Fibroblast of lung (primary cell): ENCODE measurements around the gene TMEM167B. TPM values are rescaled to one million over a fixed set of nuclear protein-coding genes. Genes with fewer than 3 reads are reported as not detected.
"Not testable (repeated sequence)": the region's sequence is repeated elsewhere in the genome, so short reads cannot be mapped to it uniquely, and the experiment has no call there.

ENCODE experiments used
- DNase-seq, 2 donors: peaks; one replicate each; pipeline versions ENCODE4 v3.0.0 to v3.0.0-alpha.2; 2010; ENCODE audit warnings: low read depth in 2 of 2
- H2AFZ ChIP-seq: 2 replicates; pipeline ENCODE4 v1.5.1; 2012; ENCODE audit warnings: low read length, control low read depth, inconsistent platforms
- H3K27ac ChIP-seq: 2 replicates; pipeline ENCODE4 v1.5.1; 2011; ENCODE audit warnings: low read length, control low read depth; ENCODE audit not compliant: insufficient read depth
- H3K27me3 ChIP-seq: 2 replicates; pipeline ENCODE4 v1.5.1; 2011; ENCODE audit warnings: mild to moderate bottlenecking, low read length; ENCODE audit not compliant: control insufficient read depth, insufficient read depth
- H3K36me3 ChIP-seq: 2 replicates; pipeline ENCODE4 v1.5.1; 2011; ENCODE audit warnings: low read length; ENCODE audit not compliant: control insufficient read depth, insufficient read depth
- H3K4me1 ChIP-seq: 2 replicates; pipeline ENCODE4 v1.5.1; 2011; ENCODE audit warnings: low read length; ENCODE audit not compliant: control insufficient read depth, insufficient read depth; ENCODE audit errors: extremely low read depth
- H3K4me2 ChIP-seq: 2 replicates; pipeline ENCODE4 v1.5.1; 2011; ENCODE audit warnings: low read length, control low read depth; ENCODE audit not compliant: insufficient read depth; ENCODE audit errors: extremely low read depth
- H3K4me3 ChIP-seq, 4 experiments: fragments of 200-600 bp in 1 of 4; sonication (generic) in 1 of 4; replicated peaks in 1 of 4; 2 replicates each; pipeline ENCODE4 v1.5.1; 2011 to 2016; ENCODE audit warnings: low read length in 4 of 4, low read depth in 3 of 4, mild to moderate bottlenecking in 3 of 4, control low read depth in 2 of 4, inconsistent platforms in 1 of 4, mixed read lengths in 1 of 4; ENCODE audit not compliant: insufficient read depth in 1 of 4; ENCODE audit errors: control extremely low read depth in 1 of 4
- H3K79me2 ChIP-seq: 2 replicates; pipeline ENCODE4 v1.5.1; 2012; ENCODE audit warnings: mild to moderate bottlenecking, low read length, inconsistent platforms; ENCODE audit not compliant: control insufficient read depth, insufficient read depth
- H3K9ac ChIP-seq: 2 replicates; pipeline ENCODE4 v1.5.1; 2011; ENCODE audit warnings: mild to moderate bottlenecking, low read length, control low read depth; ENCODE audit not compliant: insufficient read depth
- H3K9me3 ChIP-seq: 2 replicates; pipeline ENCODE4 v1.5.1; 2012; ENCODE audit warnings: low read depth, low read length; ENCODE audit not compliant: control insufficient read depth, insufficient read depth
- H4K20me1 ChIP-seq: 2 replicates; pipeline ENCODE4 v1.5.1; 2011; ENCODE audit warnings: low read length; ENCODE audit not compliant: control insufficient read depth, insufficient read depth; ENCODE audit errors: extremely low read depth
- CTCF ChIP-seq, 2 donors: IDR thresholded peaks in 1 of 2; conservative IDR thresholded peaks in 1 of 2; 1 replicate in 1 of 2; 2 replicates in 1 of 2; pipeline ENCODE4 v1.5.1; 2011 to 2012; ENCODE audit warnings: low read length in 2 of 2, control low read depth in 1 of 2, inconsistent platforms in 1 of 2, low read depth in 1 of 2, mild to moderate bottlenecking in 1 of 2
- EZH2 ChIP-seq: IDR thresholded peaks from 2 replicates; pipeline ENCODE4 v1.5.1; 2012; ENCODE audit warnings: low read length, control low read depth, mild to moderate bottlenecking; ENCODE audit errors: missing control alignments
- polyA plus RNA-seq, 2 donors: library from polyadenylated mRNA; depleted of rRNA in 1 of 2; stranded (reverse) in 1 of 2; unstranded in 1 of 2; fragments of >200 nt; gene quantifications; 2 replicates each; pipeline ENCODE4 v1.2.1, GENCODE V29; 2011 to 2012; ENCODE audit warnings: missing spikeins in 1 of 2
- total RNA-seq: library from RNA; depleted of rRNA; stranded (reverse); fragments of >200 nt; gene quantifications from 2 replicates; pipeline ENCODE4 v1.2.1, GENCODE V29; 2014

The TMEM167B gene
- total and polyA plus RNA-seq, 2 donors (not counting 1 experiment from before 2014, with no cell fraction given) = 35.3 to 52.2 TPM

GRCh38 chr1:109047339-109047738 is 43.2 kb upstream of the TMEM167B start:
- Histone ChIP-seq H3K27ac (no peak overlapping the region), H3K9ac (no peak overlapping the region), H3K9me3 (no peaks in the 10 kb centered on the region), H3K4me2 (no peak overlapping the region), H3K36me3 (no peaks in the 10 kb centered on the region), H3K4me3 (no peak overlapping the region), H3K27me3 (no peaks in the 10 kb centered on the region), H4K20me1 (no peaks in the 10 kb centered on the region), H3K79me2 (no peaks in the 10 kb centered on the region), H3K4me1 (no peaks in the 10 kb centered on the region), H2AFZ (no peak overlapping the region)
- TF ChIP-seq CTCF (conservative IDR thresholded peaks at IDR 0.05 in 1 of 2, IDR thresholded peaks at IDR 0.05 in 1 of 2; ENCODE audit: low read depth in 1 of 2, low read length in 2 of 2) = no peak
- no peak for TF ChIP-seq EZH2
- DNase-seq = no peak

GRCh38 chr1:109048335-109048734 is 42.2 kb upstream of the TMEM167B start:
- Histone ChIP-seq H3K4me1 (no peaks in the 10 kb centered on the region), H2AFZ (no peak overlapping the region), H4K20me1 (no peaks in the 10 kb centered on the region), H3K36me3 (no peaks in the 10 kb centered on the region), H3K9ac (no peak overlapping the region), H3K27ac (no peak overlapping the region), H3K4me3 (no peak overlapping the region), H3K79me2 (no peaks in the 10 kb centered on the region), H3K27me3 (no peaks in the 10 kb centered on the region), H3K4me2 (no peak overlapping the region), H3K9me3 (no peaks in the 10 kb centered on the region)
- TF ChIP-seq CTCF (conservative IDR thresholded peaks at IDR 0.05 in 1 of 2, IDR thresholded peaks at IDR 0.05 in 1 of 2; ENCODE audit: low read depth in 1 of 2, low read length in 2 of 2) (no peak), EZH2 (no peak)
- DNase-seq = no peak

GRCh38 chr1:109050228-109050995 is 40.2 kb upstream of the TMEM167B start:
- no peaks in the 10 kb centered on the region for H4K20me1 ChIP-seq
- no peaks in the 10 kb centered on the region for H3K9me3 ChIP-seq
- H3K4me3 ChIP-seq = no peak overlapping the region
- no peak overlapping the region for H3K27ac ChIP-seq
- no peak for DNase-seq
- TF ChIP-seq EZH2 (no peak), CTCF (conservative IDR thresholded peaks at IDR 0.05 in 1 of 2, IDR thresholded peaks at IDR 0.05 in 1 of 2; ENCODE audit: low read depth in 1 of 2, low read length in 2 of 2) (no peak)
- no peaks in the 10 kb centered on the region for H3K79me2 ChIP-seq
- no peak overlapping the region for H3K4me2 ChIP-seq
- no peak overlapping the region for H2AFZ ChIP-seq
- H3K9ac ChIP-seq = no peak overlapping the region
- H3K27me3 ChIP-seq = no peaks in the 10 kb centered on the region
- no peaks in the 10 kb centered on the region for H3K36me3 ChIP-seq
- H3K4me1 ChIP-seq = no peaks in the 10 kb centered on the region

- not testable (repeated sequence) for H3K79me2 ChIP-seq, H2AFZ ChIP-seq, H3K27ac ChIP-seq
Measured at GRCh38 chr1:109052145-109052544, 38.4 kb upstream of the TMEM167B start.

More at GRCh38 chr1:109052145-109052544, 38.4 kb upstream of the TMEM167B start:
- H3K9ac ChIP-seq, H3K36me3 ChIP-seq, H3K27me3 ChIP-seq, H4K20me1 ChIP-seq, H3K4me3 ChIP-seq, H3K9me3 ChIP-seq, H3K4me2 ChIP-seq, DNase-seq, H3K4me1 ChIP-seq: not testable (repeated sequence)
